Germinal center (tissue), 1 donor: ENCODE measurements around the gene ARHGEF40.

Experiments used
- DNase-seq: peaks from one replicate; pipeline ENCODE4 v3.0.0; 2012; ENCODE audit warnings: mixed read lengths, low spot score

ARHGEF40 gene

GRCh38 chr14:21121122-21121521 lies 51.0 kb downstream of the ARHGEF40 start:
- DNase-seq = no peak

- no peak for DNase-seq
These were observed 53.3 kb downstream of the ARHGEF40 start for GRCh38 chr14:21123429-21123828.

GRCh38 chr14:21133901-21134300 lies 63.8 kb downstream of the ARHGEF40 start:
- no peak for DNase-seq

- peak; percentile 40 for DNase-seq
These were observed 65.9 kb downstream of the ARHGEF40 start for GRCh38 chr14:21136024-21136423.
